BE2C (cell line): ENCODE measurements around the gene NDFIP2.

Experiments
- DNase-seq: peaks from one replicate; pipeline ENCODE4 v3.0.0-alpha.2; 2020
- H3K27me3 ChIP-seq: fragments of 250-450 bp; sonication (Bioruptor Pico); 2 replicates; pipeline ENCODE4 v1.5.1; 2020; ENCODE audit warnings: mild to moderate bottlenecking
- H3K36me3 ChIP-seq: fragments of 250-450 bp; sonication (Bioruptor Pico); 2 replicates; pipeline ENCODE4 v1.5.1; 2020; ENCODE audit warnings: mild to moderate bottlenecking
- H3K4me1 ChIP-seq: fragments of 250-450 bp; sonication (Bioruptor Pico); 2 replicates; pipeline ENCODE4 v1.5.1; 2020
- H3K4me3 ChIP-seq: 2 replicates; pipeline ENCODE4 v1.5.1; 2011; ENCODE audit warnings: low read depth, low read length
- H3K9me3 ChIP-seq: fragments of 250-450 bp; sonication (Bioruptor Pico); 2 replicates; pipeline ENCODE4 v1.5.1; 2020
- CTCF ChIP-seq: IDR thresholded peaks from 2 replicates; pipeline ENCODE4 v1.5.1; 2012; ENCODE audit warnings: mild to moderate bottlenecking, low read depth, low read length

NDFIP2 gene

GRCh38 chr13:79528356-79528755, 47.4 kb downstream of the NDFIP2 start:
- TF ChIP-seq CTCF: no peak

GRCh38 chr13:79528759-79529191, 47.8 kb downstream of the NDFIP2 start:
- H3K4me1 ChIP-seq: peaks cover 9% of the 10 kb centered on the region
- no peak for TF ChIP-seq CTCF
- no peak for DNase-seq
- H3K27me3 ChIP-seq: no peaks in the 10 kb centered on the region
- no peaks in the 10 kb centered on the region for H3K9me3 ChIP-seq
- H3K4me3 ChIP-seq: no peak overlapping the region
- H3K36me3 ChIP-seq: no peaks in the 10 kb centered on the region; the same call in 1 of the 2 replicates

More at GRCh38 chr13:79528356-79528755, 47.4 kb downstream of the NDFIP2 start:
- no peaks in the 10 kb centered on the region for H3K9me3 ChIP-seq
- no peaks in the 10 kb centered on the region for H3K27me3 ChIP-seq
- no peak overlapping the region for H3K4me3 ChIP-seq
- no peaks in the 10 kb centered on the region; the same call in 1 of the 2 replicates for H3K36me3 ChIP-seq
- H3K4me1 ChIP-seq: peaks cover 9% of the 10 kb centered on the region
- no peak for DNase-seq

GRCh38 chr13:79529817-79530216, 48.9 kb downstream of the NDFIP2 start:
- no peak for TF ChIP-seq CTCF
- no peaks in the 10 kb centered on the region; the same call in 1 of the 2 replicates for H3K36me3 ChIP-seq
- H3K4me1 ChIP-seq: peaks cover 9% of the 10 kb centered on the region
- no peaks in the 10 kb centered on the region for H3K9me3 ChIP-seq
- no peak for DNase-seq
- no peaks in the 10 kb centered on the region for H3K27me3 ChIP-seq
- no peak overlapping the region for H3K4me3 ChIP-seq

- Histone ChIP-seq H3K9me3 (no peaks in the 10 kb centered on the region), H3K4me1 (peaks cover 6% of the 10 kb centered on the region), H3K36me3 (no peaks in the 10 kb centered on the region; the same call in 1 of the 2 replicates), H3K27me3 (no peaks in the 10 kb centered on the region), H3K4me3 (no peak overlapping the region)
- no peak for DNase-seq
- TF ChIP-seq CTCF: no peak
These were observed 49.3 kb downstream of the NDFIP2 start for GRCh38 chr13:79530270-79530669.

- TF ChIP-seq CTCF: no peak
- no peak overlapping the region for H3K4me3 ChIP-seq
- H3K36me3 ChIP-seq: no peaks in the 10 kb centered on the region
- DNase-seq: no peak
- no peaks in the 10 kb centered on the region; the same call in 1 of the 2 replicates for H3K4me1 ChIP-seq
- H3K9me3 ChIP-seq: no peaks in the 10 kb centered on the region
- H3K27me3 ChIP-seq: no peaks in the 10 kb centered on the region
These were observed 50.7 kb downstream of the NDFIP2 start for GRCh38 chr13:79531542-79532254.

- no peaks in the 10 kb centered on the region for H3K4me1 ChIP-seq
- DNase-seq: no peak
- no peaks in the 10 kb centered on the region for H3K36me3 ChIP-seq
- no peak overlapping the region for H3K4me3 ChIP-seq
- H3K27me3 ChIP-seq: no peaks in the 10 kb centered on the region
- H3K9me3 ChIP-seq: no peaks in the 10 kb centered on the region
- no peak for TF ChIP-seq CTCF
These were observed 51.6 kb downstream of the NDFIP2 start for GRCh38 chr13:79532576-79532975.
